Thyroid gland (tissue), 4 donors: Measurements from ENCODE around the gene CLSTN2.

Experiments
- POLR2A ChIP-seq, 2 donors: fragments of 450-650 bp; IDR thresholded peaks; one replicate each; pipeline ENCODE4 v1.6.1; 2017; ENCODE audit warnings: antibody characterized with exemption in 2 of 2, mild to moderate bottlenecking in 2 of 2, moderate library complexity in 1 of 2
- TF ChIP-seq, protein P1 (sequence below), 6 experiments: fragments of 200-600 bp in 3 of 6; fragments of 450-650 bp in 3 of 6; sonication (generic) in 3 of 6; IDR thresholded peaks; one replicate each; pipeline ENCODE4 v1.5.1; 2016 to 2019; ENCODE audit warnings: antibody characterized with exemption in 6 of 6, mild to moderate bottlenecking in 2 of 6, inconsistent platforms in 1 of 6, moderate library complexity in 1 of 6

GRCh38 chr3:140469491-140469890 lies 534.5 kb downstream of the CLSTN2 start:
- TF ChIP-seq, protein P1, sequence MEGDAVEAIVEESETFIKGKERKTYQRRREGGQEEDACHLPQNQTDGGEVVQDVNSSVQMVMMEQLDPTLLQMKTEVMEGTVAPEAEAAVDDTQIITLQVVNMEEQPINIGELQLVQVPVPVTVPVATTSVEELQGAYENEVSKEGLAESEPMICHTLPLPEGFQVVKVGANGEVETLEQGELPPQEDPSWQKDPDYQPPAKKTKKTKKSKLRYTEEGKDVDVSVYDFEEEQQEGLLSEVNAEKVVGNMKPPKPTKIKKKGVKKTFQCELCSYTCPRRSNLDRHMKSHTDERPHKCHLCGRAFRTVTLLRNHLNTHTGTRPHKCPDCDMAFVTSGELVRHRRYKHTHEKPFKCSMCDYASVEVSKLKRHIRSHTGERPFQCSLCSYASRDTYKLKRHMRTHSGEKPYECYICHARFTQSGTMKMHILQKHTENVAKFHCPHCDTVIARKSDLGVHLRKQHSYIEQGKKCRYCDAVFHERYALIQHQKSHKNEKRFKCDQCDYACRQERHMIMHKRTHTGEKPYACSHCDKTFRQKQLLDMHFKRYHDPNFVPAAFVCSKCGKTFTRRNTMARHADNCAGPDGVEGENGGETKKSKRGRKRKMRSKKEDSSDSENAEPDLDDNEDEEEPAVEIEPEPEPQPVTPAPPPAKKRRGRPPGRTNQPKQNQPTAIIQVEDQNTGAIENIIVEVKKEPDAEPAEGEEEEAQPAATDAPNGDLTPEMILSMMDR (IDR thresholded peaks at IDR 0.05): no peak
- no peak for TF ChIP-seq POLR2A (IDR thresholded peaks at IDR 0.05)
